Caki2 (cell line): Measurements from ENCODE around the gene IGF2. TPM values are rescaled to one million over a fixed set of nuclear protein-coding genes. Genes with fewer than 3 reads are reported as not detected.

Experiments used
- DNase-seq: peaks from one replicate; pipeline ENCODE4 v3.0.0-alpha.2; 2015; ENCODE audit warnings: low read depth
- in situ Hi-C: cut with HindIII; loops from 2 replicates; pipeline ENCODE4 v1.10.0; 2016; ENCODE audit warnings: low sequenced_read_pairs, low pct_unique_long_range_greater_than_20kb, mixed read lengths
- total RNA-seq: library from RNA; depleted of rRNA; stranded (reverse); fragments of >200 nt; shearing (Covaris generic); gene quantifications from 2 replicates; pipeline ENCODE4 v1.2.3, GENCODE V29; 2014; ENCODE audit warnings: low replicate concordance

IGF2 gene
- total RNA-seq, 1 experiment from 2014 or later, result 2.3 TPM

DNA sequence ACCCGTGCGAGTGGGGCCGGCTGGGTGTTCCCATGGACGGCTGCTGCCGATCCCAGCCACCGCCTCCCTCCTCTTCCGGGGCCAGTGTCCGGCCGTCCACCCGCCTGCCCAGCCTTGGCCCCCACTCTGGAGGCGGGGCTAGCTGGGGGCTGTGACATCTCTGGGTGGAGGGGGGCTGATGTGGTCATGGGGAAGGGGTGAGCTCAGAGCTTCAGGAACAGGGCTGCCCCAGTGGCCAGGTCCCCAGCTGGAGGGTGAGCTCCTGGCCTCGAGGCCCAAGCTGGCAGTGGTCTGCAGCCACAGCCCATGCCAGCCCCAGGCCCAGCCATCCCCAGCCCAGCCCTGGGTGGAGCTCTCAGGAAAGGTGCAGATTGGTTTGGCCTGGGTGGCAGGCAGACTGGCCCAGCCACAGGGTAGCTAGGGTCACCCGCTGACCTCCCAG lies 19.1 kb upstream of the IGF2 start:
- in situ Hi-C loops, result no loop called here
- no peak for DNase-seq

DNA sequence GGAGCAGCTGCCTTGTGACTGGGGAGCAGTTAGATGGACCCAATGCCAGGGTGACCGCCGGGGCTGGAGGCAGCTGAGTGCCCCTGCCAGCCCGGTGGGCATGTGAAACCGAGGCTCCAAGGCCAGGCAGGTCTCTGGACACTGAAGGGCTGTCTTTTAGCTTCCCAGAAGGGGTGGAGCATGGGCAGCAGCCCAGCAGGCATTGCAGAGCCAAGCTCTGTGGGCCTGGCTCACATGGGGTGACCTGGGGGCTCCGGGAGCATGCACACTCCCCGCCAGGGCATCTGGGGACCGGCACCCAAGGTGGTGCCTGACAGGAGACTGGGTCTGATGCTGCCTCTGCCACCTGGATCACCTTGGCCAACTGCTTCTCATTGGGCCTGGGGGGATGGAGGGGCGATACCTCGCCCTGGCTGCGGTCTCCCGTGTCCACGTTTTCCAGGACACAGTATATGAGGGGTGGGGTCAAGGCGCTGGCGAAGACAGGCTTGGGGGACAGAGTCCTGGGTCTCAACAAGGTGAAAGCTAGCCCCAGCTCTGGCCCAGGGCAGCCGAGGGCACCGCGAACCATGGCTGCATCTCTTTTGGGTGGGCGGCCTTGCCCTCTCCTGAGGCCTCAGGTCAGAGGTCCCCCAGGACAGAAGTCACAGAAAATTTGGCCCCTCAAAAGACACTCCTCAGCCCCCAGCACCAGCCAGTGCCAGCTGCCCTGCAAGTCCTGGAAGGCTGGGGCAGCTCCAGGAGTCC lies 18.3 kb upstream of the IGF2 start:
- in situ Hi-C loops, result no loop called here
- DNase-seq, result no peak

DNA sequence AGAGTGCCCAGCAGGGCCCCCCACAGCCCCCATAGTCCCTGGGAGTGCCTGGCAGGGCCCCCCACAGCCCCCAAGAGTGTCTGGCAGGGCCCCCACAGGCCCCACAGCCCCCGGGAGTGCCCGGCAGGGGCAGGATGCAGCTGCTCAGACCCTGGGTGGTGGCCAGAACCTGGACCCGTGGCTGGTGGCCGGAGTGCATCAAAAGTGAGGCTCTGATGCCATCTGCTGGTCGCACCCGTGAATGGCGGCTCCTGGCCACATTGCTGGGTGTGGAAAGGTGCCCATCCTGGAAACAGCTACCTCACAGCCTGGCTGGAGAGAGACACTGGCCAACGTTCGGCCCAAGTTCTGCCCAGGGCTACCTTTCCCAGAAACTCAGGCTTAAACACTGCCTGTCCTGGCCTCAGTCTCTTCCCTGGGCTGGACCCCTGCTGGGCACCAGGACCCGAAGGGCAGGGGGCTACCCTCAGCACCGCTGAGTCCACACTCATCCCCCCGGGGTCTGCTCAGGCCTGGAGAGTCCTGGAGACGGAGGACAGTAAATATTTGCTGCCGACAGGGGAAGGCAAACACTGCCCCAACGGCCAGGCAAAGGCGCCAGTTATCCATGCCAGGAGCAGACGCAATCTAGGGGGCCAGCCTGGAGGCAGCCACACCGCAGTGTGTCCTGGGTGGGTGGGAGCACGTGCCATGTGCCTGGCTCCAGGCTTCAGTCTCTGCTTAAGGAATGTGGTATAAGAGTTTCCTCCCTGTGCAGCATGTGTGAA lies 17.4 kb upstream of the IGF2 start:
- in situ Hi-C loops, result no loop called here
- DNase-seq, result peak; percentile 42

DNA sequence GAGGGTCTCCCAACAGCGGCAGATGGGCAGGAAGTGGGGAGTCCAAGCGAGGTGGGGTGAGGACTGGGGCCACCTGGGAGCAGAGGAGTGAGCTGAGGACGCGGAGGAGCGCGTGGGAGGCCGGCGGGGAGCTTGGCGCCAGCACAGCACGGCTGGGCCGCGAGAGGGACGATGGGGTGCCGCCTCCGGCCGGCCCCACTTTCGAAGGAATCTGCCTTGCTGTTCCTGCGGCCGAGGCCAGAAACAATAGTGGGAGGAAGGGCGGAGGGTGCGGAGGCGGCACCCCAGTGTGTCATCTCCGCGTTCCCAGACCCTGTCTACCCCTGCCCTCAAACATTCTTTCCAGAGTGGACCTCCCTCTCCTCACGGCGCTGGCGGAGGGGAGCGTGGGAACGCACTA lies 16.3 kb upstream of the IGF2 start:
- in situ Hi-C loops, result no loop called here
- no peak for DNase-seq

DNA sequence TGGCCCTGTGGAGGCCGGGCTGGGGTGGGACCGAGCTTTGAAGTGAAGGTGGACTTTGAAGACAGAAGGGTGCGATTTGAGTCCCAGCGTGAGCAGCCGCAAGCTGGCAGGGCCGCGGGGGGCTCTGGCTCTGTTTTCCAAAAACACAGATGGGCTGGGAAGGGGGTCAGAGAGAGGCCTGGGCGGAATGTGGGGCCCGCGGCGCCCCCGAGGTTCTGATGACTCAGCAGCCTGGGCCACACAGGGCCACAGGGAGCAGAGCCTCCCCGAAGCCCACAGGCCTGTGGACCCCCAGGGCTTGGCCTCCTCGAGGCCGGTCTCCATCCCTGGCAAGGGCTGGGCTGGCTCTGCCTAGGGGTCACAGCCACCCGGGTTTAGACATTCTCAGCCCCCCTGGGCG lies 15.7 kb upstream of the IGF2 start:
- DNase-seq, result no peak
- in situ Hi-C loops, result no loop called here

DNA sequence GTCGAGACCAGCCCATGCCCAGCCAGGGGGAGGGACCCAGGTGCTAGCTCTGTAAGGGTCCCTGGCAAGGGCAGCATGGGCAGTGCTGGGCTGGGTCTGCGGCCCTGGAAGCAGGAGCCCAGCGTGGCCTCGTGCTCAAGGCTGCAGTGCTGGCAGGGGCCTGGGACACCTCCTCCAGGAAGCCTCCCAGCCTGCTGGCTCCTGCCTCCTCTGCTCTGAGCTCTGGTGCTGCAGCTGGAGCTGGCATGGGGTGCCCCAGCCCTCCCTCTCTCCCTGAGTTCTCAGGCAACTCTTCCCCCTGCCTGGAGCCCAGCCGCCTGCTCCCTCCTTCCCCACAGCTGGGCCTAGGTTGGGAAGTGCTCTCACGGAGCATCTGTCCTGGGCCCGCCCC lies 15.0 kb upstream of the IGF2 start:
- in situ Hi-C loops, result no loop called here
- DNase-seq, result no peak

DNA sequence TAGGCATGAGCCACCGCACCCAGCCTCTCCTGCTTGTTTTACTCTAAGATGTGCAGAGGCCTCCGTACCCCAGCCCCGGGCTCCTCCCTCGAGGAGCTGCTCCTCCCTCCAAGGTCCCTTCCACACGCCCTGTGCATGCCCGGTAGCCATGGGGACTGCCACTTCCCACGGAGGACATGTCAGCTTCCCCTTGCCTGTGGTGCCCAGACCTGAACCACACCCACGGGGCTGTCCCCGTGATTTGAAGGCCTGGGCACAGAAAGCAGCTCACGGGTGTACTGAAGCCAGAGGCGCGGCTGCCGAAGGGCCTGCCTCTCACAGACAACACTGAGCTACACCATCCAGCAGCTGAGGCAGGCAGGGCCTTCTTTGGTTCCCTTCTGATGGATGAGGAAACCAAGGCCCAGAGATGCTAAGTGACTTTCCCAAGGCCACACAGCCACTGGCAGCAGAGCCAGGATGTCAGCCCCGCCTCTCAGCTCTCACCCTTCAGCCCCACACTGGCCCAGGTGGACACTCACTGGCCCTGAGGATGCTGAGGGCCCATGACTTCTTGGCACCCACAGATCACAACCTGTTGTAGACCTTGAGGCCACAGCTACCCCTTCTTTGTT lies 14.5 kb upstream of the IGF2 start:
- in situ Hi-C loops, result no loop called here
- DNase-seq, result no peak

DNA sequence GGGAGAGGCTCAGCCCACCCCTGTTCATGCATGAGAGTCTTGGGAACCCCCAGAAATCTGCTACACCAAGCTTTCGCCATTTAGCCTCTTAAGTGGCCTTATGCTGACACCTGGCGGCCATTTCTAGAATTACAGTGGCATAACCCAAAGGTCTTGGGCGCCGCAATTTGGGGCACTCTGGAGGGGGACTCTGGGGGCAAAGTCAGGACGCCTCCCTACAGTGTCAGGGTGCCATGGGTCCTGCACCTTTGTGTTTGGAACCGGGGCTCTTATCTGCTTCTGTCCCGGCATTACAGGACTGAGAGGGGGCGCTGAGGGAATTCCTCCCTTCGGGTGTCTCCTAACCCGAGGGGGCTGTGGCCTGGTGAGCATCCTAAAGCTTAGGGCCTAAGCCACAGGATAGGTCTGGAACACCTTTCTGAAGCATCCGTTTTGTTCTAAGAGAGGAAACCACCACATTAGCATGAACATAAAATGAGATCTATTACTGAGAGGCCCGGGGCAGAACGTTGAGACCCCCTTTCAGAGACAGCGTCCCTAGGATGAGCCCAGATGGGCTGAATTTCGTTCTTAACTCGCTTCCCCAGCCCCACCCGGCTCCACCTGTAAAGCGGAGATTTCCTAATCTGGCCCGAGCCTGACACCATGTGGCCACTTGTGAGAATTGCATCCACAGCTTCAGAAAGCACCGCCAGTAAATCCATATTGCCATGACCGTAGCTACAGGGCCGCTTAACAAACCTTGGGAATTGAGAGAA lies 12.5 kb upstream of the IGF2 start:
- in situ Hi-C loops, result no loop called here
- peak; percentile 61 for DNase-seq

DNA sequence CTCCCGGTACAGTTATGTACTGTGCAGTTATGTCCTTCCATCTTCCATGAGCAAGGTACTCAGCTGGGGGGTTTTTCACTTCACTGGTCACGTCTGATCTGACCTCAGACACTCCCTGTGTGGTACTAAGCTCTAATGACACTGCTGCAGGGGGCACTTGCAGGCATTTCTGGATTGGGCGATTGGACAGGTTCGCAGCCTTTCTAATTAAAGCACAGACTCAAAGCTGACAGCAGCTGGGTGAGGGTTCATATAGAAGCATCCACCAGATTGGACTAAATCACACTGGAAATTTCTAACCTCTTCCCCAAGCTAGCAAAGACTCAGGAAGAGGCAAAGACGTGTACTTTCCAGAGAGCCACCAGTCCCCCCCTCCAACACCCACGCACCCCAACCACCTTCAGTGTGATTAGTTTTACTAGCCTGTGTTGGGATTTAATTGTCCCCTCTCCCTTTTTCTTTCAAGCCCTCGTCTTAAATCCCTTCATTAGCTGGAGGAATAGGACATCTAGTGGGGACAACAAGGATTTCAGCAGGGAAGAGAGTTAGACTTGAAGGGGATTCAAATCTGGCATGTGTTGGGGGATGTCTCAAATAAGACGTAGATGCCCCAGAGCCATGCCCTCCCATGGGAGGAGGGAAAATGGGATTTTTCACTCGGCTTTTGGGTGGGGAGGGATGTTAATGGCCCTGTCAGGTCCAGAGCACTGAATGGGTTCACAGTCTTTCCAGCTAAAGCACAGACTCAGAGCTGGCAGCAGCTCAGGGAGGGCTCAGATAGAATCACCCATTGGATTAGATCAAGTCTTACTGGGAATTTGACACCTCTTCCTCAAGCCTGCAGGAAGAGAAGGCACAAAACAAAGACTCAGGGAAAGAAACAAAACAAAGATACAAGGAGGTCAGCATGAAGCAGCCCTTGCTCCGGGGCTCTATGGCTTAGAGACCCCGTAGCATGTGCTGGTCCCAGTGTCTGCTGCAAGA lies 11.0 kb upstream of the IGF2 start:
- in situ Hi-C loops, result no loop called here
- DNase-seq, result peak; percentile 47

DNA sequence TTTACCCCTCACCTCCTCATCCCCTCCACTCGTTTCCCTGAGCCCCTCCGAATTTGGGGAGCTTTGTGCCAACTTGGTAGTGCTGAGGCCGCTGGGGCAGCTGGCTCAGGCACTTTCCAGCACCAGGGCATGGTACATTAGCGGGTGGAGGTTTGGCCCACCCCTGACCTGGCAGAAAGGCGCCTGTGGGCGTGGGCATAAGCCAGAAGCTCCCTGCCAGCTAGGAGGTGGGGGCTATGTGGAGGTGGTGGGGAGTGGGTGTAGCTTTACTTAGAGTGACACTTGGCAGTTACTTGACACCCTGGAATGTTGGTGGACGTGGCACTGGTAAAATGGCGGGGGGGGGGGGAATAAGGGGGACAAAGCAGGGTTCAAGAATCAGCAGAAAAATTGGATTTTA lies 10.3 kb upstream of the IGF2 start:
- in situ Hi-C loops, result no loop called here
- DNase-seq, result no peak

DNA sequence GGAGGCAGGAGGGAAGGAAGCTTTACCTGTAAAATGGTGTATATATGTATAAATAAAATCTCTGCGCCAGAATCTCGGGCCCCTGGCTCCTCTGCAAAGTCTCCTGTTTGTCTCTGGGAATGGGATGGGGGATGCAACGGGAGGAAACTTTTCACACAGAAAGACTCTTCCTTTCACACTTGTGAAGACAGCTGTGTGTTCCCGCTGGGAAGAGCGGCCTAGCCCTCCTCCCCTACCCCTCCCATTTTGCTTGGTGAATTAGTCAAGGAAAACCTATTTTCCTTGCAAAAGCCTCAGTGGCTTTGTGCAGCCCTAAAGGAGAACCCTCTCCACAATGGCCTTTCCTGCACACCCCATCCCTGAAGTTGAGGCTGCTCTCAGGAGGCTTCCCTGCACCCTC lies 9.4 kb upstream of the IGF2 start:
- in situ Hi-C loops, result no loop called here
- no peak for DNase-seq

DNA sequence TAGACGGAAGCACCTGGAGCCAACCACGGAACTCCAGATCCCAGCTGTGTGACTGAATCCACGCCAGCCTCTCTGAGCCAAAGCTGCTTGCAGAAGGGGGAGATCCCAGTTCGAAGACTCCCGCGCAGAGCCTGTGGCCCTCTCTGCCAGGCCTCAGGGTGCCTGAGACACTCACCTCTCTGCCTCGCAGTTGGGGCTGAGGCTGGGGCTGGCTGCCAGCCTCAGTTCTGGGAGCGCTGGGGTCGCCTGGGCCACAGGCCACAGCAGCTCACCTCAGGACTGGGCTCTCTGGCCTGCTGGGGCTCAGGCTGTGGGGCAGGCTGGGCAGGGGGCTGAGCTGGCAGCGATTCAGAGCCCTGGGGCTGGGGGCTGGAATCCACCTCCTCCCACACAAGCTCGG lies 8.2 kb upstream of the IGF2 start:
- DNase-seq, result no peak
- in situ Hi-C loops, result no loop called here

DNA sequence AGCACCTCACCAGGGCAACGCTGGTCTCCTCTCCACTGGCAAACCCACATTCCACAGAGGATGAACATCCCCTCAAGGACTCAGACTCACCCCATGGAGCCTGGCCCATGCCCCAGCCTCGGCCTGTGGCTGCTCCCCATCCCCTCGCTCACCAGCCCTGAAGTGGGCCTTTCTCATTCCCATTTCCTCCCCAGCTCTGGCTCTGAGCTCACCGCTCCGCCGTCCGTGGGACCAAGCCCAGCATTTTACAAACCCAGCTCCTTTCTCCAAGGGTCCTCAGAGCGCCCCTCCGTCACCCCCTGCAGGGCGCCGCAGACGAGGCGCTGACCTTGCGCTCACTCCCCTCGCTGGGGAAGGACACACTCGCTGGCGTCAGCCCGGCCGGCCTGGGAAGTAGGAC lies 6.9 kb upstream of the IGF2 start:
- no peak for DNase-seq
- in situ Hi-C loops, result no loop called here

DNA sequence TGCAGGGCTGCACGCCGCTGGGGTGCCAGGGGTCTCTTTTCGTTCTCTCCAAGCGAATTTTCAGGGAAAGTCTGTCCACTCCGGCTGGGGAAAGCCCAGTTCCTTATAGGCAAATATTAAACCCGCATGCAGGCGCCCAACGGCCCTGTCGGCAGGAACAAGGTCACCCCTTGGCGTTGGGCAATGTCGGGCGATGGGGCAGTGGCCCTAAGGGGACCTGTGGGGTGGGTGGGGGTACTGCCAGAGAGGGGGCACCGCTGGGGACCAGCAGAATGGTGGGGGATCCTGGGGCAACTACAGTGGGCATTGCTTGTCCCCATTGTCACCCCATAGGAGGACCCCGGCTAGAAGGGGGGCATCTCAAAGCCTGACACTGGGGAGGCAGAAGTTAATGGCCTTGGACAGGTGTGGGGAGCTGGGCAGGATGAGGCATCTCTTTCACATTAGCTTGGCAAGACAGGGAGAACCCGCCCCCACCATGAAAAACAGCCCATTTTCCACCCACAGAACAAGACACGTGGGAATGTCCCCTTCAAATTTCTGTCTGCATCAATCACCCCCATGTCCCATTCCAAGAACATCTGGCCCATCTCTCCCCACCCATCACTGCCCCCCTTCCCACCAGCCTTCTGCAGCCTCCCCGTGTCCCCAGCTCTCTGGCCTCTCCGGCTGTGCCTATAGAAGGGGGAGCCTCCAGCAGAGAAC lies 5.5 kb upstream of the IGF2 start:
- in situ Hi-C loops, result no loop called here
- DNase-seq, result no peak

DNA sequence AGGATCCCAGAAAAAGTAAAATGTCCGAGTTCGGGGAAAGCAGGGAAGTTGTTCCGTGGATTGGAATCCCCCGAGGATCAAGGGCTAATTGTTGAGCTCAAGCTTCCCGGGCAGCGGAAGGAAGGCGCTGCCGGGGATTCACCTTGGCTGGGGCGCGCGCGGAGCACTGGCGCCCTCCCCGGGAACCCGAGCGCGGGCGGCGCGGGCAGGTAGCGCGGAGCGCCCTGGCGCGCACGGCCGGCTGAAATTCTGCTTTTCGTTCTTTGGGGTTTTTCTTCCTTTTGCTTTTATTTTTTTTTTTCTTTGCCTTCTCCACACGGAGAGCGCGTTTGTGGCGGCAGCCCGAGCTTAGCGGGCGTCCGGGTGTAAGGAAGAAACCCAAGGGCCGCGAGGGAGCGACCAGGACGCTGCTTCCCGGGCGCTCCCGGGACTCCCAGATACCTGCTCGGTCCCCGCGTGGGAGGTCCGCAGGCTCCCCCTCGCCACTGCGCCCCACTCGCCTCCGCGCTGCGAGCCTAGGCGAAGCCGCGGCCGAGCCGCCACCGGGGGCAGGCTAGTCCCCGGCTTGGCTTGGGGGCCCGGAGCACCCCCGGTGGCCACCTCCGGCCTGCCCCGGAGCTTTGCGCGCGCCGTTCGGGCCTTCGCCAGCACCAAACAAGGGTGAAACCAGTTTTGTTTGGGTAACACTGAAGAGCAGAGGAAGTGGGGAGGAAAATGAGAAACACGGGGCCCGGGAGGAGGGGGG lies 4.8 kb upstream of the IGF2 start:
- DNase-seq, result peak; percentile 17
- in situ Hi-C loops, result no loop called here

DNA sequence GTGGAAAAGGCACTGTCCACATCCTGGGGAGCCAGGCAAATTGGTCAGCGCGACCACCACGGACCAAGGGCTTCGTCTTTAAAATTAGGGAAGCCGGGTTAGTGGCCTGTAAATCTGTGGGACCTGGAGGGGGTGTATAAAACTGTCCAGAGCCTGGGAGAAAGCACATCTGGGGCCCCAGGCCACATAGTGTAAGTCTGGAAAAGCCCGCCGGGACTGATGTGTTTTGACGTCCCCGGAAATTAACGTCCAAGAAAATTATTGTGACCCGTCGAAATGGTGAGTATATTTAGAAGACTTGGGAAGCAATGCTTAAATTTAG lies 4.2 kb upstream of the IGF2 start:
- in situ Hi-C loops, result no loop called here
- no peak for DNase-seq

DNA sequence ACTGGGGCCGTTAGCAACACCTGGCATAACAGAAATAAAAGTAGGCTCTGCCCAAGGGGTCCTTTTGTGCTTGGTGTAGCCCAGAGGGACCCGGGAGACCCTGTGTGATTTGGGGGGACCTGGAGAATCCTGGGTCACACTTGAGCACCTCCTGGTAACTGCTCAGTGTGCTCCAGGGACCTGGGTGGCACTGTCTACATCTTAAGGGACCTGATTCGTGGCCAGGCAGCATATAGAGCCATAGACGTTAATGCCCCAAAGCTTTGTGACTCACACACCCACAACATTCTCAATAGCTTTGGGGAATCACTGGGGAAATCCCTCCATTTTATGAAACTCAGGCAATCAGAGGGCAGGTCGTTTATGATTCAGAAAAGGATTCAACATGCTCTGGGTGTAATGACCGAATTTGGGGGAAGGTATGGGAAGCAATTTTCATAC lies 3.6 kb upstream of the IGF2 start:
- in situ Hi-C loops, result no loop called here

More for the DNA sequence above, 3.6 kb upstream of the IGF2 start:
- DNase-seq, result peak; percentile 39
